NCI-H510A (cell line): Measurements from ENCODE around the gene HK2.
A peak's percentile ranks its signal among the peaks of the same experiment; 100 is the strongest.
"Not testable (repeated sequence)": the region's sequence is repeated elsewhere in the genome, so short reads cannot be mapped to it uniquely, and the experiment has no call there.

Source experiments
- DNase-seq: peaks from one replicate; lab custom pipeline; 2025; lab: John Stamatoyannopoulos, UW

Gene HK2

GRCh38 chr2:74833418-74834233, at the start of gene HK2:
HK2 (plus strand) TSS chr2:74834127; CDS start chr2:74834581, 454 bp downstream.
- peak; percentile 70 for DNase-seq

GRCh38 chr2:74789271-74789670, 44.7 kb upstream of the HK2 start:
- no peak for DNase-seq

GRCh38 chr2:74792282-74792681, 41.6 kb upstream of the HK2 start:
- DNase-seq, result no peak

- DNase-seq, result not testable (repeated sequence)
Observed at GRCh38 chr2:74794878-74795277, 39.0 kb upstream of the HK2 start.

GRCh38 chr2:74806355-74806839, 27.5 kb upstream of the HK2 start:
- no peak for DNase-seq

- DNase-seq, result no peak
Observed at GRCh38 chr2:74806920-74807319, 27.0 kb upstream of the HK2 start.

GRCh38 chr2:74812787-74813590, 20.9 kb upstream of the HK2 start:
- DNase-seq, result no peak

- no peak for DNase-seq
Observed at GRCh38 chr2:74814102-74814501, 19.8 kb upstream of the HK2 start.

GRCh38 chr2:74815941-74816340, 18.0 kb upstream of the HK2 start:
- DNase-seq, result peak; percentile 5

- peak; percentile 46 for DNase-seq
Observed at GRCh38 chr2:74816540-74817303, 17.2 kb upstream of the HK2 start.

- no peak for DNase-seq
Observed at GRCh38 chr2:74817304-74817675, 16.6 kb upstream of the HK2 start.

- DNase-seq, result no peak
Observed at GRCh38 chr2:74819702-74820101, 14.2 kb upstream of the HK2 start.

GRCh38 chr2:74821177-74822126, 12.5 kb upstream of the HK2 start:
- no peak for DNase-seq

GRCh38 chr2:74822771-74823566, 11.0 kb upstream of the HK2 start:
- no peak for DNase-seq

- no peak for DNase-seq
Observed at GRCh38 chr2:74824679-74825078, 9.2 kb upstream of the HK2 start.

- DNase-seq, result no peak
Observed at GRCh38 chr2:74828543-74828942, 5.4 kb upstream of the HK2 start.

GRCh38 chr2:74831693-74832530, 2.0 kb upstream of the HK2 start:
- no peak for DNase-seq

- DNase-seq, result not testable (repeated sequence)
Observed at GRCh38 chr2:74834234-74834791, 386 bp downstream of the HK2 start.
